Endometrial microvascular endothelial cells (primary cell): ENCODE results near the gene RICTOR. TPM values are rescaled to one million over a fixed set of nuclear protein-coding genes. Genes with fewer than 3 reads are reported as not detected.

Experiments
- in situ Hi-C: cut with HindIII; loops from 2 replicates; pipeline ENCODE4 v1.10.0; 2017; ENCODE audit warnings: low sequenced_read_pairs, low pct_unique_long_range_greater_than_20kb; ENCODE audit errors: inconsistent ontology term
- total RNA-seq: library from RNA; depleted of rRNA; stranded (reverse); fragments of >200 nt; gene quantifications from one replicate; pipeline ENCODE4 v1.2.3, GENCODE V29; 2015; ENCODE audit errors: inconsistent ontology term

Gene RICTOR
- 14.7 TPM for total RNA-seq

- in situ Hi-C loops, result no loop called here
These were observed at the start of gene RICTOR for GRCh38 chr5:39074017-39074814. Gene RICTOR, minus strand, starts transcription at chr5:39074399. Its CDS starts 22 bp downstream, at chr5:39074377.

GRCh38 chr5:39121922-39122321, 47.7 kb upstream of the RICTOR start:
- in situ Hi-C loops, result no loop called here

DNA sequence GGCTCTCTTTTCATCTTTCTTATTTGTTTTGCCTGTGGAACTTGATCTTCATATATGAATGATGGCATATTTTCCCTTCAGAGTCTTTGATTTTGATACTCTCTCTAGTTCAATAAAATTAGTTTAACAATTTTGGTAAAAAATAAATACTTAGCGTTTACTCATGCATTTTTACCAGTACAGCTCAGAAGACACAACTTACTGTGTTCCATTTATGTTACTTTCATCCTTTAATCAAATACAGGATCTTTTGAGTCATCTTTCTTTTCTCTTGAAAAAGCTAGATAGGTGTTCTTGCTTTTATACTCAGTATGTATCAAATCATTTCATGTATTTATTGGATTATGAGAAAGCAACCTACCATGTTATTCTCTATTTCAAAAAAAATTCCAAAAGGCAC, 47.1 kb upstream of the RICTOR start:
- in situ Hi-C loops, result no loop called here

DNA sequence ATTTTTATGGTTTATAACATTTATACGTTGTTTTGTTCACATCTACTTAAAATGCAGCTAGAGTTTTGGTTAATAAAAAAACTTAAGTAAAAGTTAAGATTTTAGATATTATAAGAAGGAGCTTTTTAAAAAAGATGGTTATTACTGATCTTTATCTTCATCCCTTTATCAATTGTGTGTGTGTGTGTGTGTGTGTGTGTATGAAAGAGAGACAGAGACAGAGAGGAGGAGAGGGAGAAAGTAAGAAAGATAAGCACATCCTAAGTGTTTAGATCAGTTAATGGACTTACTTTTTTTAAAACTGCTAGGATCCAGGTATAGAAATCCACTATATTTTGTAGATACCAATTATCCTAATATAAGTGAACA, 45.8 kb upstream of the RICTOR start:
- in situ Hi-C loops, result no loop called here

DNA sequence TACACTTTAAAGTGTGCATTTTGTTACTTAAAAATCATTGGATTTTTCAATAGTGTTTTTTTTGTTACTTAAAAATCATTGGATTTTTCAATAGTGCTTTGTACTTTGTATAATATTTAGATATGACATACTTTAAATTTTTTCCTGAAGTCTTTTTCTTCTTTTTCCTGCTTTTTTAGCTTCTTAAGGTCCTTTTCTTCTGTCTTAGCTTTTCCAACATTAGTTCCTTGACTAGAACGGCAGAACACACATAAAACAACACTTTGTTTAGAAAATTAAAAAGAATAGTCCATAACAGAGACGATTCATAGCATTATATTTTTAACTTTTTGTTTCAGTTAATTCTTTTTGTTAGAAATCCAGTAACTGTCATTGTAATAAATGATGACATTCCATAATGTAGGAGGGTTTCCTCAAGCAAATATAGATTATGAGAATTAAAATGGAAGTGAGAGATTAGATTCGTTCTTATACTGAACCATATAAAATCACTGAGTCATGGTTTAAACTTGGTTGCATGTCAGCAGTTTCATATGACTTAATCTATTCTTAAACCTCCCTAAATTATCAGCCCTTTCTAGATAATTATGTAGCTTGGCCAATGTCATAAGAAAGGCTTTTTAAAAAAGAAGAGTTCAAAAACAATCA, 45.3 kb upstream of the RICTOR start:
- in situ Hi-C loops, result no loop called here

GRCh38 chr5:39118638-39119037, 44.4 kb upstream of the RICTOR start:
- in situ Hi-C loops, result no loop called here

GRCh38 chr5:39117401-39117800, 43.2 kb upstream of the RICTOR start:
- in situ Hi-C loops, result no loop called here

DNA sequence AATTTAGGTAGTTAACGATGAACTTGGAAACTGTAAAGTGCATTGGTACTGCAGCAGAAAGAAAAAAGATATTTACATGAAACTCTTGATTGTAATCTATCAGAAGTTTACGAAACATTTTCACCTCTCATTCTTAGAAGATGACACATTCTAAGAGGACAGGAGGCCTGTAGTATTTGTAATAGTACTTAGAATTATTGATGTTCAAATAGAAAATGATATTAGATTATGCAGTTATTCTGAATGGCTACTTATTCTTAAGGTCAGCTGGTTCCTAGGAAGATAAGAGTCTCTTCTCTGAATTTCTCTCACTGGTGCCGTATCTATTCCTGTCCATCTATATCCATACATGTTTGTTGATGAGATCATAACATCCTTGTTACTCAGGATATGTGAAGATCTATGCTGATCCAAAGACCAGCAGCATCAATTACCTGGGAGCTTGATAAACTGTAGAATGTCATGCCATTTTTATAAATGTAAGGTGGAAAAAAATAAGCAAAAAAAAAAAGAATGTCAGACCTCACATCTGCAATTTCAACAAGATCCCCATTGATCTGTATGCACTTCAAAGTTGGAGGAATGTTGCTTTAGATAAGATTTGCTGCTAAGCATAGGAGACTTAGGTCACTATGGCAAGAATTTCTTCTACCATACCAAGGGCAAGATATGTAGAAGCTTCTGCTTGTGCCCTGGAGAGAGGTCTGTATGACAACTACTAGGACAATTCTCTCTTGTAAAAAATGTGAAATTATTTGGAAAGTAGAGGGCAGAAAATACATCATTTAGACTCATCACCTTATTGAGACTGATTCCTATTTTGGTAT, 42.4 kb upstream of the RICTOR start:
- in situ Hi-C loops, result no loop called here

GRCh38 chr5:39115644-39116343, 41.6 kb upstream of the RICTOR start:
- in situ Hi-C loops, result no loop called here

- in situ Hi-C loops, result no loop called here
These were observed 40.0 kb upstream of the RICTOR start for GRCh38 chr5:39114155-39114554.

GRCh38 chr5:39113354-39113953, 39.3 kb upstream of the RICTOR start:
- in situ Hi-C loops, result no loop called here

GRCh38 chr5:39109606-39110005, 35.4 kb upstream of the RICTOR start:
- in situ Hi-C loops, result no loop called here

DNA sequence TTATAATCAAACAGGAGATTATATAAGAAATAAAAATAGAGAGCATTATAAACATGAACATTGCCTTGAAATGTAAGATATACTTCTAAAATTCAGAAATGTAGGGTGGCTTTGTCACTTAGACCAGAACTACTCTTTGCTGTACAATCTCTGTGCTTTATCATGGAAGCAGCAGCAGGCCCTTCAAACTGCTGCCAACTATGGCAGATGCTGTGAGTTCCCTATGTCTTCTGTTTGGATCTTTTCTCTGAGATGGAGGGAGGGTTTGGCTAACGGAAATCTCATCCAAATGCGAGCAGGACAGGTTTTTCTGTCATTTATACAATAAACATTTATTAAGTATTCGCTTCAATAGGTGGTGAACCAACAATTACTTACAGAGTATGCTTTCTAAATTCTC, 34.8 kb upstream of the RICTOR start:
- in situ Hi-C loops, result no loop called here

DNA sequence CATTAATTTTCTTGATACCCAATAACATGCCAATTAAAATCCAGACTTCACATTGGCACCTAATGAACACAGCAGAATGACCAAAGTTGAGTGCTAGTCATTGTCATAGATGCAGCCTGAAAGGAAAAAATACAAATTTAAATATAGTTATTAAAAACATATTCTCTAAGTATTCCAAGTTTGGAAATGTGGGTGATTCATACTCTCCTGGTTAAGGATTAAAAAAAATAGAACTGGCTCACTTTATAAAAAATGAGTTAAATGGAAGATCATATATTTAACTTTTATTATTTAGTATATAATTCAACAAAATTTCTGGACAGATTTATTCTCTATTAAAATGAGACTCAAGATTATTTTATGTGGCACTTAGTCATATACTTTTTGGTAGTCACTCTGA, 33.2 kb upstream of the RICTOR start:
- in situ Hi-C loops, result no loop called here

DNA sequence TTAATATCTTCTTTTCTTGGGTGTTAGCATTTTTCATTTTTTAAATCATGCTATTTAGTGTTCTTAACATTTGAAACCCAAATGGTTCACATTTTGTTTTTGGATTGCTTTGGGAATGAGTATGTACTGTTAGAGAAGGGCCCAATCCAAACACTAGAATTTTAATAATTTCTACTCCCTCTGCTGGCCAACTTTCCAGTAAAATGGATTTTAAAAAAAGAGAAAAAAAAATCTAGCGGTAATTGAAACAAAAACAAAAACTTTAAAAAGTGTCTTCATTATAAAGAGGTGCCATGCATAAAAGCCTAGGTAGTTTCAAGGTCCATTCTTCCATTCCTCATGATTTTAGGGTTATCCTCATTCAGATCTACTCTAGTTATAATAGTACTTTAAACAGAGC, 32.1 kb upstream of the RICTOR start:
- in situ Hi-C loops, result no loop called here

DNA sequence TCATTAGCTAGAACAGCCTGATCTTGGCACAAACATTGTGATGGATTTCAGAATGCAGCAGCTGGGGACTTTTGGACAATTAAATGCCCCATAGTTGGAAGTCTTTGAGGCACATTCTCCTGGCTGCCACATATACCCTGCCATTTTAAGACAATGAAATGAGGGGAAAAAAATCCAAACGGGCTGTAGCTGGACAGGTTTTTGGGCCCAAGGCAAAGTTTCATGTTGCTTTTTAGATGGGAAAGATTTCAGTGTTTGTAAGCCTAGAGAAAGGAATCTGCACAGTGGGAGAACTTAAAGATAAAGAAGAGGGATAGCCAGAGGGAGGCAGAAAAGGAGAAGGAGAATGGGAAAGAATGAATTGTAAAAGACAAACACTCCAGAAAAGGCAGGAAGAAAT, 30.0 kb upstream of the RICTOR start:
- in situ Hi-C loops, result no loop called here

GRCh38 chr5:39102684-39103155, 28.5 kb upstream of the RICTOR start:
- in situ Hi-C loops, result no loop called here

- in situ Hi-C loops, result no loop called here
These were observed 26.7 kb upstream of the RICTOR start for GRCh38 chr5:39100851-39101396.
